HUES6 (cell line): ENCODE results near the gene KAT2A.

Source experiments
- H3K27ac ChIP-seq: 2 replicates; pipeline ENCODE4 v1.7.0; 2013; ENCODE audit warnings: low read depth, mild to moderate bottlenecking, low read length, inconsistent platforms
- H3K27me3 ChIP-seq: 2 replicates; pipeline ENCODE4 v1.6.1; 2013; ENCODE audit warnings: low read length; ENCODE audit not compliant: control insufficient read depth, insufficient read depth
- H3K36me3 ChIP-seq: 2 replicates; pipeline ENCODE4 v1.6.1; 2013; ENCODE audit warnings: low read length; ENCODE audit not compliant: control insufficient read depth, insufficient read depth
- H3K4me1 ChIP-seq: 2 replicates; pipeline ENCODE4 v1.6.1; 2013; ENCODE audit warnings: low read length; ENCODE audit not compliant: control insufficient read depth, insufficient read depth
- H3K4me3 ChIP-seq: 2 replicates; pipeline ENCODE4 v1.5.1; 2013; ENCODE audit warnings: low read depth, low read length
- H3K9ac ChIP-seq: one replicate; pipeline ENCODE4 v1.6.1; 2013; ENCODE audit warnings: mild to moderate bottlenecking, low read length
- H3K9me3 ChIP-seq: 2 replicates; pipeline ENCODE4 v1.6.1; 2013; ENCODE audit warnings: low read depth, low read length; ENCODE audit not compliant: control insufficient read depth, insufficient read depth

The KAT2A gene

DNA sequence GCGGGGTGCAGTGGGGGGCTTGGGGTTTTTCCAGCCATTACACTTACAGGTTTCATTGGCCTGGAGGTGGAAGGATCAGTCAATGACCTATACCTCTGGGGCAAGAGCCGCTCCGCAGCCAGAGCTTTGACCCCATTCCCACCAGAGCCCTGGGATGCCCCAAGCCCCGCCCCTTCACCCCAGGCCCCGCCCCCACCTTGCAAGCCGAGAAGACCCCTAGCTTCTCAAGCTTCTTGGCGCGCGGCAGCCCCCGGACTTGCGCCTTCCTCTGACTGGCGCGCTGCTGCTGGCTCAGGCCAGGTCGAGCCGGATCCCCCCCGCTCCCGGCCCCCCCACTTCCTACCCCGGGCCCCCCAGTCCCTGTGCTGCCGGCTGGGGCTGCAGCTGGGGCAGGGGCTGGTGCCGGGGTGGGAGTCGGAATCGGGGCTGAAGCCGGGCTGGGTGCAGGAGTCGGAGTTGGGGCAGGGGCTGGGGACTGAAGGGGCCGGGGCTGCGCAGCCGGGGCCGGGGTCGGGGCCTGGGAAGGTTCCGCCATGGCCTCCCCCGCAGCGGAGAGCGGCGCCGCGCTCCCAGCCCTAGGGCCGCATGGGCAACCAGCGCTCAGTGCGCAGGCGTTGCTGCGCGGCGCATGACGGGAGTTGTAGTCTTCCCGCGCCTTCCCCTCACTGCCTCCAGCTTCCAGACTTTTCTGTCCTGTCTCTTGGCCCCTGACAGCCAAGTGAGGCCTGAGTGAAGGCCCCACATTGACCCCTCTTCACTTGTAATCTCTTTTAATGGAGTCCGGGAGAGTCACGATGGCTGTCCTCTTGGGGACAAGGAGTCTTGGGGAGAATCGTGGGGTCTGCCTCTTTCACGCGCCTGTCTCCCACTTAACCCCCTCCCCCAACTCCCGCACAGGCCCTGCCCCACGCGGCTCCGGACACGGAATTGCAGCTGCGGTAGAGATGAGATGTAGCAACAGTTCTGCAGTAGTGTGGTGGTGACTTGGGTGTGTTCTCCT, at the start of gene KAT2A:
Gene KAT2A, minus strand, starts transcription at position 598 of the 1,000 bp plus-strand sequence. Its CDS starts 63 bp downstream, at position 535.
- peak within 1 kb of the TSS; percentile 70 for H3K27ac ChIP-seq
- peak within 1 kb of the TSS; percentile 55 for H3K4me3 ChIP-seq
- peak within 1 kb of the TSS; percentile 23 for H3K9ac ChIP-seq
- H3K4me1 ChIP-seq = peaks cover 19% of the 10 kb centered on the region
- H3K36me3 ChIP-seq = peaks cover 42% of the 10 kb centered on the region
- no peaks in the 10 kb centered on the region for H3K9me3 ChIP-seq
- H3K27me3 ChIP-seq = no peaks in the 10 kb centered on the region

DNA sequence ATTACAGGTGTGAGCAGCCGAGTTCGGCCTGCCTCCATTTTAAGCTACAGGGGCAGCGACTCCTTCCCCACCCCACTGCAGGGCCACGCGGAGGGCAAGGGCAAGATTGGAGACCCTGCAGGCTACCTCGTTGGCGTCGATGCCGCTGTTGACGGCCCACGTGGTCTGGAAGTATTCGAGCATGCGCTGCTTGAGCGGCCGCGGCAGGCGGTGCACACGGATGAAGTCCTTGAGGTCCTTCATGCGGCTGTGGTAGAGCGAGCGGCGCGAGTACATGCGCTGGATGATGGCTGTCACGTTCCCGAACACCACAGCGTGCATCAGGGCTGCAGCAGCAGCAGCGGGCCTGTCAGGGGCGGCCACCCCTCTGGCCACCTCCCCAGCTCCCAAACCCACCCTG, 48.2 kb upstream of the KAT2A start:
- Histone ChIP-seq H3K36me3 (no peaks in the 10 kb centered on the region), H3K4me3 (no peak overlapping the region), H3K9ac (no peak overlapping the region), H3K27me3 (no peaks in the 10 kb centered on the region; the same call in 1 of the 2 replicates), H3K4me1 (no peaks in the 10 kb centered on the region), H3K9me3 (no peaks in the 10 kb centered on the region), H3K27ac (no peak overlapping the region)

DNA sequence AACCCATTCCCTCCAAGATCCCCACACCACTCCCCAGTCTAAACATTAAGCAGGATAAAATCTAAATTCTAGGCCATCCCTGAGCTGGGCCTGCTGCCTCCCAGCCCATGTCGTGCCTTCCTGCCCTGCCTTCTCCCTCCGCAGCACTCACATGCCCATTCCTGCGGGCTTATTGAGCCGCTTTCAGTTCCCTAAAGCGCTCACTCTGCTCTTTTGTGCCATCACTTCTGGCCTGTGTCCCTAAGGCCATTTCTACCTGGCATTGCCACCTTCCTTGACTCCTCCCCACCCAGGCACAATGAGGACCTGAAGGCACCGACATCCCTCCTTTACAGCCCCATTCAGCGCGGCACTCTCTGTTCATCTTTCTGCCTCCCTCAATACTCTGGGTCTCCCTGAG, 46.6 kb upstream of the KAT2A start:
- Histone ChIP-seq H3K36me3 (no peaks in the 10 kb centered on the region), H3K27ac (no peak overlapping the region), H3K9ac (no peak overlapping the region), H3K9me3 (no peaks in the 10 kb centered on the region), H3K27me3 (no peaks in the 10 kb centered on the region; the same call in 1 of the 2 replicates), H3K4me3 (no peak overlapping the region), H3K4me1 (0 out of 2 replicates have a peak, but pooled peaks cover 4% of the 10 kb centered on the region)

DNA sequence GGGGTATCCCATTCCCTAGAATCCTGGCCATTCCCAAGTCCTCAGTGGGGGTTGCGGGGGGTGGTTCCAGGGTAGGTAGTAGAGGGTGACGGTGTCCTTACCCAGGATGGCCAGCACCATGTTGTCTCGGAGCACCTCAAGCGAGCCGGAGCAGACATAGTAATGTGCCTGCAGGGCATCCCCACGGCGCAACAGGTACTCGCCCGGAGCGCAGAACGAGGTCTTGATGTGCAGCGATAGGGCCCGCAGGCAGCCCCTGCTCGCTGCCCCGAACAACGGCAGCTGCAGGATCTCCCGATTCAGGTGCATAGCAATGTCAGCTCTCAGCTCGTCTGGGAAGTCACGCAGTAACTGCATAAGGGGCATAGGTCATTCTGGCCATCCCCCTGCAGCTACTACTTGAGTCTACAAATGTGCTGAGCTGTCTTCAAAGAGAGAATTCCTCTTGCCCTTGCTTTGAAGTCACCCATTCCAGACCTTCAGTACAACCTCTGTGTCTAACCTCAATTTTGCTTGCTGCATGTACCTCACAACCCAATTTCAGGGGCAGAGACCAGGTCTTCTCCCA, 45.1 kb upstream of the KAT2A start:
- Histone ChIP-seq H3K27me3 (no peaks in the 10 kb centered on the region), H3K27ac (no peak overlapping the region), H3K4me1 (peaks cover 7% of the 10 kb centered on the region; the same call in 1 of the 2 replicates), H3K4me3 (no peak overlapping the region), H3K9me3 (no peaks in the 10 kb centered on the region), H3K36me3 (no peaks in the 10 kb centered on the region), H3K9ac (no peak overlapping the region)

DNA sequence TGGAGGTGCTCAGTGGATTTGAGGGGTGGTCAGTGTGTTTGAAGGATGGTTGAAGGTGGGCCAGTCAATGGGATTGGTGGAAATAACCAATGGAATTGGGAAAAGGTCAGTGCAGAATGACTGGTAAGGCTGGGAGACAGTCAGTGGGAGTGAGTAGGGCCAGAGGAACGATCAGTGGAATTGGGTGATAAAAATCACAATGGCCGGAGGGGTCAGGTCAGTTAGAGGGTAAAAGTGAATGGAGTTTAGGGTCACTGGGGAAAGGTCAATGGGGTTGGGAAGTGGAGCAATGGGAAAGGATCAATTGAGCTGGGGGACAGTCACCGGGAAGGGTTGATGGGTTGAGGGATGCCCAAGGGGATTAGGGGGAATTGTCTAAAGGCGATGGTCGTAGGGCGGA, 44.6 kb upstream of the KAT2A start:
- no peaks in the 10 kb centered on the region for H3K36me3 ChIP-seq
- no peak overlapping the region for H3K9ac ChIP-seq
- no peaks in the 10 kb centered on the region for H3K27me3 ChIP-seq
- H3K9me3 ChIP-seq = no peaks in the 10 kb centered on the region
- no peak overlapping the region for H3K4me3 ChIP-seq
- no peak overlapping the region for H3K27ac ChIP-seq
- H3K4me1 ChIP-seq = peaks cover 7% of the 10 kb centered on the region; the same call in 1 of the 2 replicates

DNA sequence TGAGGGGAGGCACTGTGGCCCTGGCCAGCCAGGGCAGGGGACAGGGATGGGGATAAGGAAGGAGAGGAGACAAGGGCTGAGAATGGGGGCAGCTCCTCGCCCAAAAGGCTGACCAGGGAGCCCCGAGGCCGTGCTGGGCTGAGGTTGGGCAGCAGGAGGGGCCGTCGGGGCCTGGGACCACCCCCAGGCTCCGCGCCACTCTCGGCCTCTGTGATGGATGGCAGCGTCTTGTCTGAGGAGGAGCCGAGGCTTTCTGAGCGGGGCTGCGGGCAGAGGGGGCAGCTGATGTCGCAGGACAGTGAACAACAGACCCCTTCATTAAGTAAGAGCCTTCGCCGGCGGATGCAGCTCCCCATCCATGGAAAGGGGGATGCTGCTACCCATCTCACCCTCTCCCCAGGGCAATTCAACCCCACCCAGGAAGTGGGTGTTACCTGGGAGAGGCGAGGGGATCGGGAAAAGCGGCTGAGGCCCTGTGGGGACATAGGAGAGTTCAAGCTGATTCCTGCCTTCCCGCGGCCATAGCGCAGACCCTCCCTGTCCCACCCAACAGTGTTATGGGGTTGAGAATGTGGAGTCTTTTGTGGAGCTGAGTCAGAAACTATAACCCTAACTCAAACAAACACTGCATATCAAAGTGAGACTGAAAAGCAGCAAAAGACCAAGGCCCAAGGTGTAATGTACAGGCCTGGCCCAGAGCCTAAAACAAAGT, 42.7 kb upstream of the KAT2A start:
- Histone ChIP-seq H3K36me3 (no peaks in the 10 kb centered on the region), H3K4me3 (no peak overlapping the region), H3K9ac (no peak overlapping the region), H3K27me3 (no peaks in the 10 kb centered on the region), H3K9me3 (no peaks in the 10 kb centered on the region), H3K4me1 (peaks cover 7% of the 10 kb centered on the region; the same call in 1 of the 2 replicates), H3K27ac (no peak overlapping the region)

DNA sequence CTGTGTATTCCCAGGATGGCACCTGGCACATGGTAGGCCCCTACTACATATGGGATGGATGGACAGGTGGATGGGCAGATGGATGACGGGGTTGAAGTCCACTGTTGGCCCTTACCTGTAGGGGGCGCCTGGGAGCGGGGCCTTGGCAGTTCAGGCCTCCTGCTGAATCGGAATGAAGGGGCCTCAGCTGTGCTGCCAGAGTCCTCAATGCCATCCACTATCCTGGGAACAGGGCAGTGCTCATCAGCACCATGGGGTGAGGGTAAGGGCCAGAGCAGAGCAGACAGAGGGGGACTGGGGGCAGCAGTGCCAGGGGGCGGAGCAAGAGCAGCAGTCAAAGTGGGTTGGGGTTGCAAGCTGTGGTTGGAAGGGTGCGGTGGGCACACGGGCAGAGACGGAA, 41.9 kb upstream of the KAT2A start:
- H3K27me3 ChIP-seq = no peaks in the 10 kb centered on the region
- no peak overlapping the region for H3K4me3 ChIP-seq
- H3K4me1 ChIP-seq = peaks cover 7% of the 10 kb centered on the region; the same call in 1 of the 2 replicates
- H3K36me3 ChIP-seq = no peaks in the 10 kb centered on the region
- H3K9me3 ChIP-seq = no peaks in the 10 kb centered on the region
- H3K9ac ChIP-seq = no peak overlapping the region
- H3K27ac ChIP-seq = no peak overlapping the region

DNA sequence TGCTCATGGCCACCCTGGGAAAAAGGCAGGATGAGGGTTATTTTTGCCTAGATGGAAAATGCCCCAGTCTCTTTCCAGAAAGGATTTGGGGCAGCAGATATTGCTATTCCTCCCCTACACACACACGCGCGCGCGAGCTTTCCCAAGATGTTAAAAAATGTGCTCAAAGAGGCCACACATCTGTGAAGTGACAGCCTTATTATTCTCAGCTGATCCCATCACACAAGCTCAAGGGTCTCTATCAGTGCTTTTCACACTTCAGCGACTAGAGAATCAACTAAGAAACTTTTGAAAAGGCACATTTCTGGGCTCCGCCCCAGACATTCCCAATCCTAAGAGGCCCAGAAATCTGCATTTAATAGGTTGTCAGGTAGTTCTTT, 39.4 kb upstream of the KAT2A start:
- no peak overlapping the region for H3K4me3 ChIP-seq
- H3K27me3 ChIP-seq = no peaks in the 10 kb centered on the region
- H3K9ac ChIP-seq = no peak overlapping the region
- peaks cover 15% of the 10 kb centered on the region; the same call in 1 of the 2 replicates for H3K4me1 ChIP-seq
- no peaks in the 10 kb centered on the region for H3K36me3 ChIP-seq
- no peak overlapping the region for H3K27ac ChIP-seq
- no peaks in the 10 kb centered on the region for H3K9me3 ChIP-seq

DNA sequence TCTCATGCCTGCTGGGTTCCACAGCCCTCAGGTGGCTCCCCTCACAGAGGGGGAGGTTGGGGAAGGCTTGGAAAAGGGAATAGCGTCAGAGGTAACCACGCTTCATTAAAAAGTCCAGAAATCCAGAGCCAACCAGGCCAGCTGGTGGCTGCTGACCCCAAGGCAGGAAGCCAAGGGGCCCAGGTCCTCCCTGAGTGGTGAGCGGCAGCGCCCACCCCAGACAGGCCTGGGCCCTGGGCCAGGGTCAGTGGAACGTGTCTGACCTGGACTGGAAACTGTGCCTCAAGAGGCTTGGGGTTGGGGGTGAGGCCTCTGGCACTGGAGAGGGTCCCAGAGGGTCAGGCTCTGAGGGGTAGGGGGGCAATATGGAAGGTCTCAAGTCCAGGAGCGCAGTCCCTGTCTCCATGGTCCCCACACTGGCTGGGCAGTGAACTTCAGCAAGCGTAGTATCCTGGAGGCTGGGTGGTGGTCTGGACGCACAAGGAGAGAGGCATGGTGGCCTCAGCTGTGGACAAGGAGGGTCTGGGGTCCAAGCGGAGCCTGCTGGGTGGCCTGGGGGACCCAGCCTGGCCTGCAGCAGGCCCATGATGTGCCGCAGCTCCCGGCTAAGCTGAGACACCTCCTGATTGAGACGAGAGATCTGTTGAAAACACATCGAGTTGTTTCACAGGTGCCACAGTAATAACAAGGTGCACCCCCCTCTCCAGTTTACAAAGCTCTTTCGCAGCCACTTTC, 38.8 kb upstream of the KAT2A start:
- H3K9me3 ChIP-seq = no peaks in the 10 kb centered on the region
- no peak overlapping the region for H3K4me3 ChIP-seq
- no peak overlapping the region for H3K9ac ChIP-seq
- no peak overlapping the region for H3K27ac ChIP-seq
- no peaks in the 10 kb centered on the region for H3K36me3 ChIP-seq
- H3K27me3 ChIP-seq = no peaks in the 10 kb centered on the region
- peaks cover 15% of the 10 kb centered on the region; the same call in 1 of the 2 replicates for H3K4me1 ChIP-seq

DNA sequence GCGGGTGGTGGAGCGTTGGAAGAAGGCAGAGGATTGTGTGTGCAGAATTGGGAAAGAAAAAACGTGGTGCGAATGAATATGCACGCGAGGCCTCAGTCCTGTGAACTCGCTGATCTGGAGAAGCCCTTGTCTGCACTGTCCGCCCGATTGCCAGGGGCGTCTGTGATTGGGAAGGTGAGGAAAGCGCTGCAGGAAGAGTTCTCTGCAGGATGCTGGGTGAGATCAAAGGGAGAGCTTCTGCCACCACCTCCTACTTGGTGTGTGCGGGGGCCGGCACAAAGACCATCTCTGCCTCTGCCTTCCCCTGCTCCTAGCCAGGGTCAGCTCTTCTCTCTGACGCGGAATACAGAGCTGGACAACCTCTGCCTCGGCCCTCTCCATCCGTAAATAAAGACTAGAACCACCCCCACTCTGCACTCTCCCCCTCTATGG, 34.5 kb upstream of the KAT2A start:
- H3K9ac ChIP-seq = peak overlapping the region; percentile 79
- H3K27ac ChIP-seq = peak overlapping the region; percentile 63; the same call in 1 of the 2 replicates
- H3K4me1 ChIP-seq = peaks cover 17% of the 10 kb centered on the region
- no peaks in the 10 kb centered on the region for H3K9me3 ChIP-seq
- H3K4me3 ChIP-seq = peak overlapping the region; percentile 96
- peaks cover 8% of the 10 kb centered on the region for H3K36me3 ChIP-seq
- no peaks in the 10 kb centered on the region for H3K27me3 ChIP-seq
